Ovary (tissue), 3 donors: Measurements from ENCODE around the gene CDRT4.

ENCODE experiments used
- CTCF ChIP-seq, 3 donors: fragments of 450-650 bp in 2 of 3; fragments of 200-600 bp in 1 of 3; IDR thresholded peaks; one replicate each; pipeline versions ENCODE4 v1.5.1 to v1.8.0; 2016 to 2022; ENCODE audit warnings: antibody characterized with exemption in 3 of 3, mild to moderate bottlenecking in 1 of 3
- POLR2A ChIP-seq: fragments of 450-650 bp; IDR thresholded peaks from one replicate; pipeline ENCODE4 v1.6.1; 2017; ENCODE audit warnings: antibody characterized with exemption, mild to moderate bottlenecking, moderate library complexity
- donor health status: DM: no; HTN: no; CAD: no.

DNA sequence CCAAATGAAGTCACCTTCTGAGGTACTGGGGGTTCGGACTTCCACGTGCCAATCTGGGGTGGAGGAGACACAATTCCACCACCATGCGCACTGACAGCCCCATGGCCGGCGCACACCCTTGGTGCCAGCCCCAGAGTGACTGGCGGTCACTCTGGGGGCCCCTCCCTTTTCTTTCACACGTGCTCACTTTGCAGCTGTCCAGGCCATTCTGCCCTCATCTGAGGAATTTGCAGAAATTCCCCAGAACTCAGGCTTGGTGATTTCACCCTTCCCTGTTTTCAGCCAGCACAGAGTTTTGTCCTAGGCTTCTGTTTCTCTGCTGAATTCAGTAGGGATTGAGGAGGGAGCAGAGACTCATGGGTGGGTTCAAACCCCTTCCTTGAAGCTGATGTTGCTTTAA lies 54.8 kb downstream of the CDRT4 start:
- no peak for TF ChIP-seq CTCF (IDR thresholded peaks at IDR 0.05)
- no peak for TF ChIP-seq POLR2A
